Upper lobe of left lung (tissue), 4 donors: ENCODE measurements around the gene ILKAP.

ENCODE experiments used
- CTCF ChIP-seq, 6 experiments: fragments of 450-650 bp in 4 of 6; fragments of 200-600 bp in 2 of 6; sonication (generic) in 2 of 6; IDR thresholded peaks; one replicate each; pipeline ENCODE4 v1.5.1; 2016 to 2019; ENCODE audit warnings: antibody characterized with exemption in 6 of 6
- POLR2A ChIP-seq, 4 donors: fragments of 450-650 bp; IDR thresholded peaks; one replicate each; pipeline ENCODE4 v1.5.1; 2016 to 2017; ENCODE audit warnings: antibody characterized with exemption in 4 of 4, mild to moderate bottlenecking in 2 of 4
- POLR2AphosphoS5 ChIP-seq, 2 donors: sonication (generic); formaldehyde crosslinking; IDR thresholded peaks; one replicate each; pipeline ENCODE4 v1.5.1; 2017; ENCODE audit warnings: antibody characterized with exemption in 2 of 2

- TF ChIP-seq POLR2A (IDR thresholded peaks at IDR 0.05) = no peak
- TF ChIP-seq CTCF (IDR thresholded peaks at IDR 0.05) = no peak
- TF ChIP-seq POLR2AphosphoS5 (IDR thresholded peaks at IDR 0.05) = no peak
These were observed 69.7 kb downstream of the ILKAP start for GRCh38 chr2:238133499-238134392.
